H1 (cell line): ENCODE data around the gene SND1. TPM values are rescaled to one million over a fixed set of nuclear protein-coding genes. Genes with fewer than 3 reads are reported as not detected.

Experiments used
- CTCF ChIA-PET: fragments of 300-600 bp; sonication (Branson Sonifier 250); formaldehyde crosslinking; loops from one replicate; lab custom pipeline; 2021; ENCODE audit not compliant: partially characterized antibody; lab: Charles Lee
- POLR2A ChIA-PET: fragments of 300-600 bp; sonication (Branson Sonifier 250); formaldehyde crosslinking; loops from one replicate; lab custom pipeline; 2021; ENCODE audit warnings: inconsistent platforms; ENCODE audit not compliant: partially characterized antibody; lab: Charles Lee
- DNase-seq, 2 experiments: peaks; one replicate each; pipeline versions ENCODE4 v3.0.0 to v3.0.0-alpha.2; 2010 to 2022; ENCODE audit warnings: low spot score in 2 of 2, low read depth in 1 of 2, mixed read lengths in 1 of 2
- FAIRE-seq: peaks from 2 replicates; lab custom pipeline; 2011; peaks lifted over from hg19 to GRCh38; lab: Jason Lieb, UNC
- H2AFZ ChIP-seq: 2 replicates; pipeline ENCODE4 v1.8.1; 2012; ENCODE audit warnings: low read length, inconsistent platforms
- H2AK5ac ChIP-seq: 2 replicates; pipeline ENCODE4 v1.6.1; 2013; ENCODE audit warnings: low read depth, low read length
- H2BK120ac ChIP-seq: replicated peaks from 2 replicates; pipeline ENCODE3; 2013; ENCODE audit warnings: low read depth, low read length, inconsistent platforms
- H2BK12ac ChIP-seq: 2 replicates; pipeline ENCODE4 v1.6.1; 2013; ENCODE audit warnings: low read depth, low read length
- H2BK15ac ChIP-seq: 2 replicates; pipeline ENCODE4 v1.6.1; 2013; ENCODE audit warnings: low read length
- H2BK20ac ChIP-seq: 2 replicates; pipeline ENCODE4 v1.6.1; 2013; ENCODE audit warnings: low read length
- H2BK5ac ChIP-seq: 2 replicates; pipeline ENCODE4 v1.6.1; 2013; ENCODE audit warnings: low read depth, low read length
- H3K14ac ChIP-seq: 2 replicates; pipeline ENCODE4 v1.6.1; 2013; ENCODE audit warnings: inconsistent platforms; ENCODE audit not compliant: insufficient read length
- H3K18ac ChIP-seq: 2 replicates; pipeline ENCODE4 v1.6.1; 2013; ENCODE audit warnings: low read length; ENCODE audit errors: extremely low read depth
- H3K23ac ChIP-seq: 2 replicates; pipeline ENCODE4 v1.6.1; 2013; ENCODE audit warnings: inconsistent platforms; ENCODE audit not compliant: insufficient read length
- H3K23me2 ChIP-seq: 2 replicates; pipeline ENCODE4 v1.6.1; 2013; ENCODE audit warnings: low read depth, low read length
- H3K27ac ChIP-seq: 2 replicates; pipeline ENCODE4 v1.6.1; 2011; ENCODE audit warnings: low read depth, low read length, inconsistent platforms
- H3K27me3 ChIP-seq, 4 experiments: replicated peaks in 1 of 4; 1 replicate in 1 of 4; 2 replicates in 3 of 4; pipeline versions ENCODE4 v1.6.1 to v1.8.1; 2011 to 2013; ENCODE audit warnings: low read length in 3 of 4, mild to moderate bottlenecking in 3 of 4, inconsistent platforms in 2 of 4, mixed read lengths in 2 of 4, moderate library complexity in 1 of 4; ENCODE audit not compliant: control insufficient read depth in 3 of 4, insufficient read depth in 3 of 4; ENCODE audit errors: extremely low read depth in 1 of 4
- H3K36me3 ChIP-seq, 4 experiments: 2 replicates each; pipeline versions ENCODE4 v1.6.1 to v1.8.1; 2011 to 2013; ENCODE audit warnings: mild to moderate bottlenecking in 4 of 4, low read length in 3 of 4, moderate library complexity in 2 of 4, control low read depth in 1 of 4, inconsistent platforms in 1 of 4; ENCODE audit not compliant: insufficient read depth in 4 of 4, control insufficient read depth in 2 of 4
- H3K4ac ChIP-seq: replicated peaks from 2 replicates; pipeline ENCODE3; 2013; ENCODE audit warnings: low read length, low read depth, mixed read lengths, inconsistent platforms; ENCODE audit not compliant: insufficient read length
- H3K4me1 ChIP-seq, 4 experiments: replicated peaks in 1 of 4; 1 replicate in 1 of 4; 2 replicates in 3 of 4; pipeline versions ENCODE4 v1.6.1 to v1.8.1; 2011 to 2013; ENCODE audit warnings: low read length in 3 of 4, inconsistent platforms in 2 of 4, mixed read lengths in 1 of 4; ENCODE audit not compliant: insufficient read depth in 4 of 4, control insufficient read depth in 3 of 4
- H3K4me2 ChIP-seq, 2 experiments: 2 replicates each; pipeline versions ENCODE4 v1.6.1 to v1.8.1; 2011 to 2013; ENCODE audit warnings: low read depth in 2 of 2, low read length in 2 of 2, control low read depth in 1 of 2, inconsistent platforms in 1 of 2, mild to moderate bottlenecking in 1 of 2; ENCODE audit not compliant: insufficient read depth in 1 of 2
- H3K4me3 ChIP-seq, 4 experiments: fragments of 200-600, 300-600 bp in 1 of 4; sonication (generic), shearing (Covaris generic), sonication (Bioruptor Twin) in 1 of 4; 2 replicates each; pipeline versions ENCODE4 v1.5.1 to v1.8.1; 2011 to 2016; ENCODE audit warnings: low read length in 4 of 4, low read depth in 3 of 4, control low read depth in 2 of 4, inconsistent platforms in 2 of 4, mild to moderate bottlenecking in 2 of 4, mixed read lengths in 1 of 4, moderate library complexity in 1 of 4; ENCODE audit not compliant: insufficient read depth in 2 of 4; ENCODE audit errors: extremely low read depth in 1 of 4
- H3K56ac ChIP-seq: replicated peaks from 2 replicates; pipeline ENCODE3; 2013; ENCODE audit warnings: low read depth, mild to moderate bottlenecking, mixed read lengths, low read length, inconsistent platforms; ENCODE audit not compliant: insufficient read length
- H3K79me1 ChIP-seq: 2 replicates; pipeline ENCODE4 v1.6.1; 2013; ENCODE audit warnings: low read depth, low read length, control low read depth
- H3K79me2 ChIP-seq, 2 experiments: 2 replicates each; pipeline versions ENCODE4 v1.6.1 to v1.8.1; 2012 to 2013; ENCODE audit warnings: low read length in 2 of 2, mild to moderate bottlenecking in 2 of 2, inconsistent platforms in 1 of 2; ENCODE audit not compliant: insufficient read depth in 2 of 2, control insufficient read depth in 1 of 2
- H3K9ac ChIP-seq, 4 experiments: replicated peaks in 1 of 4; 1 replicate in 1 of 4; 2 replicates in 3 of 4; pipeline versions ENCODE4 v1.6.1 to v1.8.1; 2011 to 2013; ENCODE audit warnings: low read depth in 3 of 4, low read length in 3 of 4, control low read depth in 2 of 4, mild to moderate bottlenecking in 2 of 4, moderate library complexity in 2 of 4, inconsistent platforms in 1 of 4; ENCODE audit errors: extremely low read depth in 1 of 4
- H3K9me3 ChIP-seq, 2 experiments: 2 replicates each; pipeline versions ENCODE4 v1.6.1 to v1.8.1; 2012 to 2013; ENCODE audit warnings: mild to moderate bottlenecking in 2 of 2, moderate library complexity in 2 of 2, control low read depth in 1 of 2, inconsistent platforms in 1 of 2, low read depth in 1 of 2, low read length in 1 of 2, mixed read lengths in 1 of 2; ENCODE audit not compliant: insufficient read depth in 2 of 2
- H4K20me1 ChIP-seq, 2 experiments: replicated peaks in 1 of 2; 2 replicates each; pipeline versions ENCODE3 to v1.8.1; 2011 to 2013; ENCODE audit warnings: inconsistent platforms in 2 of 2, low read length in 2 of 2, mild to moderate bottlenecking in 1 of 2; ENCODE audit not compliant: insufficient read depth in 2 of 2, control insufficient read depth in 1 of 2
- H4K5ac ChIP-seq: 2 replicates; pipeline ENCODE4 v1.6.1; 2013; ENCODE audit warnings: low read length, low read depth, mixed read lengths, inconsistent platforms; ENCODE audit not compliant: insufficient read length
- H4K8ac ChIP-seq: 2 replicates; pipeline ENCODE4 v1.8.0; 2013; ENCODE audit warnings: mild to moderate bottlenecking, moderate library complexity, low read length, inconsistent platforms; ENCODE audit not compliant: insufficient read depth; ENCODE audit errors: extremely low read depth
- H4K91ac ChIP-seq: replicated peaks from 2 replicates; pipeline ENCODE3; 2013; ENCODE audit warnings: low read length, mixed read lengths, inconsistent platforms; ENCODE audit not compliant: insufficient read length
- ASH2L ChIP-seq: fragments of 200-600, 300-600 bp; sonication (generic); IDR thresholded peaks from one replicate; pipeline ENCODE4 v1.7.1; 2017; ENCODE audit warnings: low read length
- ATF2 ChIP-seq: IDR thresholded peaks from 2 replicates; pipeline ENCODE4 v1.6.1; 2012; ENCODE audit warnings: low read length, inconsistent platforms
- CBX5 ChIP-seq: fragments of 300-800, 300-1000 bp; sonication (generic); IDR thresholded peaks from 2 replicates; pipeline ENCODE4 v1.7.1; 2016; ENCODE audit warnings: antibody characterized with exemption, low read length, low read depth
- CBX8 ChIP-seq: fragments of 300-800, 300-1000 bp; sonication (generic); IDR thresholded peaks from 2 replicates; pipeline ENCODE4 v1.7.1; 2016; ENCODE audit warnings: low read depth, low read length, borderline replicate concordance
- EGR1 ChIP-seq: IDR thresholded peaks from 2 replicates; pipeline ENCODE4 v1.6.1; 2011; ENCODE audit warnings: low read depth, low read length, borderline replicate concordance
- EZH2 ChIP-seq: fragments of 200-600 bp; sonication (generic); IDR thresholded peaks from 2 replicates; pipeline ENCODE4 v1.7.1; 2012; ENCODE audit warnings: low read depth, mild to moderate bottlenecking, moderate library complexity, low read length, inconsistent platforms; ENCODE audit not compliant: severe bottlenecking
- JUN ChIP-seq: IDR thresholded peaks from 2 replicates; pipeline ENCODE4 v1.6.1; 2011; ENCODE audit warnings: low read depth, mild to moderate bottlenecking, improper control_type of control experiment, low read length
- JUND ChIP-seq: IDR thresholded peaks from 2 replicates; pipeline ENCODE4 v1.6.1; 2011; ENCODE audit warnings: mild to moderate bottlenecking, improper control_type of control experiment, low read length
- POU5F1 ChIP-seq: IDR thresholded peaks from 2 replicates; pipeline ENCODE4 v1.6.1; 2011; ENCODE audit warnings: low read depth, mild to moderate bottlenecking, low read length, moderate library complexity
- RNF2 ChIP-seq: fragments of 200-900, 300-1000 bp; sonication (generic); IDR thresholded peaks from 2 replicates; pipeline ENCODE4 v1.7.1; 2016; ENCODE audit warnings: borderline replicate concordance, low read depth, mild to moderate bottlenecking, antibody characterized with exemption, low read length; ENCODE audit not compliant: poor library complexity, severe bottlenecking; ENCODE audit errors: missing control alignments
- RXRA ChIP-seq: IDR thresholded peaks from 2 replicates; pipeline ENCODE4 v1.6.1; 2011; ENCODE audit warnings: low read depth, mild to moderate bottlenecking, low read length, moderate library complexity; ENCODE audit not compliant: insufficient read depth
- TAF1 ChIP-seq: IDR thresholded peaks from 2 replicates; pipeline ENCODE4 v1.6.1; 2011; ENCODE audit warnings: mild to moderate bottlenecking, low read depth, low read length
- WGBS, 2 experiments: shearing (Covaris generic) in 1 of 2; methylation state at CpG; one replicate each; pipeline versions ENCODE4 v1.1.6 to v1.1.7; 2013 to 2015; ENCODE audit warnings: low lambda C conversion rate in 2 of 2, mixed read lengths in 2 of 2, inconsistent platforms in 1 of 2, low coverage in 1 of 2, missing lambda C conversion rate in 1 of 2; ENCODE audit not compliant: insufficient replicate concordance in 2 of 2, insufficient coverage in 1 of 2, insufficient read length in 1 of 2; ENCODE audit errors: extremely low coverage in 1 of 2, missing lambda C conversion rate in 1 of 2; 5-methylcytosine and 5-hydroxymethylcytosine counted together
- polyA plus RNA-seq, 7 experiments: library from polyadenylated mRNA; depleted of rRNA in 3 of 7; stranded (reverse) in 5 of 7; unstranded in 2 of 7; fragments of >200 nt in 5 of 7; fragments of 200-250 nt in 2 of 7; gene quantifications; 1 replicate in 5 of 7; 2 replicates in 1 of 7; 4 replicates in 1 of 7; pipeline versions ENCODE4 v1.2.1 to v1.2.3, GENCODE V29; 2011 to 2013; ENCODE audit warnings: missing spikeins in 2 of 7, mixed read lengths in 2 of 7
- total RNA-seq: library from RNA; stranded (reverse); fragmentation: NEBNext Ultra II Directional; extraction: Animal tissue kit (Norgen Biotek cat#: 25700); gene quantifications from 2 replicates; pipeline ENCODE4 v1.2.1, GENCODE V29; 2021

Gene SND1
- total and polyA plus RNA-seq, 2 of the 8 experiments (the other 6 are each of a cell fraction or from before 2014, with no cell fraction given) = 122 to 290 TPM

DNA sequence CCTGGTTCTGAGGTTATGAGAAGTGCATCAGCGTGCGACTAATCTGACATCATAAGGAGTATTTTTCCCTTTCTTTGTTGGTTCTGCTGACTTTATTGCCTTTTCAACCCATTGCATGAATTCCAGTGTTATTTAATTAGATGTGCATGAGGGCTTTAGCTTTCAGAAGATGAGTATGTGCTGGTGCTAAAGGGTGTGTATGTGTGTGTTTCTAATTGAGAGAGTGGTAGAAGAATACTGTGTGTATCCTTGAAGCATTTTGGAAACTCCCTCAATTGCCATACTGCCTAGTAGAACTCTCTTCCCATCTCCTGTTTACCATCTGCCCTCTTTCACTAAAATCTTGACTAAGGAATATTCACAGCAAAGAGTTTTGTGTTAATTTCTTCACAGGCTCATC, 158.1 kb downstream of the SND1 start:
- DNase-seq (no peak), FAIRE-seq (no peak)
- no peak overlapping the region for H2BK12ac ChIP-seq
- H2BK120ac ChIP-seq = no peak overlapping the region
- H3K27ac ChIP-seq = no peak overlapping the region
- no peak overlapping the region for H3K14ac ChIP-seq
- H3K4me3 ChIP-seq = no peak overlapping the region
- H3K9me3 ChIP-seq = no peaks in the 10 kb centered on the region
- CTCF ChIA-PET = interaction anchor here (1.0 to 1.3 kb wide), 2 partner anchors 17 to 18 kb away, joined by 3 to 5 read pairs; no protein-coding TSS in a partner anchor
- no peak overlapping the region for H2BK5ac ChIP-seq
- no peak overlapping the region for H2AFZ ChIP-seq
- H3K79me1 ChIP-seq = peaks cover 2% of the 10 kb centered on the region; the same call in 1 of the 2 replicates
- H4K91ac ChIP-seq = no peak overlapping the region
- H3K18ac ChIP-seq = no peak overlapping the region
- WGBS, 2 experiments = 96% methylated on average over 2 of the region's 2 CpGs; no CpG with 5 or more reads in 1 of the 2 experiments
- H3K23me2 ChIP-seq = no peaks in the 10 kb centered on the region
- H4K5ac ChIP-seq = no peak overlapping the region
- H3K36me3 ChIP-seq = peaks cover 0 to 4% (median 2%) of the 10 kb centered on the region in 4 experiments; a peak in 2 of 8 replicates
- H3K4ac ChIP-seq = no peak overlapping the region
- POLR2A ChIA-PET = no interaction called here
- H4K8ac ChIP-seq = no peak overlapping the region
- H3K79me2 ChIP-seq = peaks cover 0 to 72% of the 10 kb centered on the region in 2 experiments; a peak in 3 of 4 replicates
- peaks cover 6 to 25% (median 20%) of the 10 kb centered on the region in 4 experiments; a peak in 6 of 7 replicates for H3K4me1 ChIP-seq
- H2BK20ac ChIP-seq = no peak overlapping the region
- no peak overlapping the region for H3K4me2 ChIP-seq
- H4K20me1 ChIP-seq = peaks cover 5 to 9% of the 10 kb centered on the region in 2 experiments
- H3K27me3 ChIP-seq = no peaks in the 10 kb centered on the region
- no peak overlapping the region for H3K9ac ChIP-seq
- H2BK15ac ChIP-seq = no peak overlapping the region
- no peak overlapping the region for H3K23ac ChIP-seq
- H2AK5ac ChIP-seq = no peak overlapping the region
- H3K56ac ChIP-seq = no peak overlapping the region
- TF ChIP-seq CBX8 (no peak), RNF2 (no peak), EGR1 (no peak), EZH2 (no peak), JUND (no peak), JUN (no peak), TAF1 (no peak), CBX5 (no peak), POU5F1 (no peak), RXRA (no peak), ASH2L (no peak), ATF2 (no peak)
